ENCODE data around the gene ARFGEF2. TPM values are rescaled to one million over a fixed set of nuclear protein-coding genes. Genes with fewer than 3 reads are reported as not detected.

The ARFGEF2 gene
- total RNA-seq, 1 experiment from 2014 or later: 47.0 TPM

DNA sequence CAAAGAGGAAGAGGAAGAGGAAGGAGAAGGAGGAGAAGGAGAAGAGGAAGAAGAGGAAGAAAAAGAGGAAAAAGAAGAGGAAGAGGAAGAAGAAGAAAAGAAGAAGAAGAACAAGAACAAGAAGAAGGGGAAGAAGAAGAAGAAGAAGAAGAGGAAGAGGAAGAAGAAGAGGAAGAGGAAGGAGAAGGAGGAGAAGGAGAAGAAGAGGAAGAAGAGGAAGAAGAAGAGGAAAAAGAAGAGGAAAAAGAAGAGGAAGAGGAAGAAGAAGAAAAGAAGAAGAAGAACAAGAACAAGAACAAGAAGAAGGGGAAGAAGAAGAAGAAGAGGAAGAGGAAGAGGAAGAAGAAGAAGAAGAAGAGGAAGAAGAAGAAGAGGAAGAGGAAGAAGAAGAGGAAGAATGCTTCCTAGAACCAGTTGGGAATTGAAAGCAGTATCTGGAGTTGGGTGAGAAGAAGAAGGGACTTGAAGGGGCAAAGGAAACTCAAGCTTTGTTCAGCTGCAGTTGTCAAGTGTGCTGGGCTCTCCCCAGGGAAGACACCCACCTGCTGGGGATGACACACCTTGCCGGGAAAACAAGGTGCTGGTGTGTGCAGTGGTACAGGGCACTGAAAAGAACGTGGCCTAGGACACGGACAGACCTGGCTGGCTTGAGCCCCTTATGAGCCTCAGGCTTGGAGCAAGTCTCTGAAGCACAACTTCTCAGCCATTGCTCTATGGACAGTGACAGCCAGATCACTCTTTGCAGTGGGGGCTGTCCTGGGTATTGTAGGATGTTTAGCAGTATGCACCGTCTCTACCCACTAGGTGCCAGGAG lies 30.1 kb upstream of the ARFGEF2 start:
- Histone ChIP-seq H3K27ac (no peak overlapping the region), H3F3A (ENCODE audit: insufficient read depth, low read depth) (peaks cover 2% of the 10 kb centered on the region), H3K27me3 (ENCODE audit: insufficient read depth, low read depth) (no peaks in the 10 kb centered on the region), H2AFZ (no peak overlapping the region), H3K9me2 (ENCODE audit: insufficient read depth) (no peaks in the 10 kb centered on the region), H3K79me2 (ENCODE audit: low read depth) (no peaks in the 10 kb centered on the region), H3K4me1 (replicated peaks; ENCODE audit: insufficient read depth) (peaks cover 2% of the 10 kb centered on the region), H4K20me1 (ENCODE audit: insufficient read depth) (no peaks in the 10 kb centered on the region), H3K36me3 (ENCODE audit: low read depth) (no peaks in the 10 kb centered on the region), H3K9me3 (ENCODE audit: insufficient read depth, low read depth) (no peaks in the 10 kb centered on the region), H3K4me3 (no peak overlapping the region), H3K4me2 (no peak overlapping the region)
- ChIA-PET CTCF (interaction anchor here (0.6 kb wide), 1 partner anchor 125 kb away, joined by 5 read pairs; no protein-coding TSS in a partner anchor), POLR2A (ENCODE audit: unreplicated experiment) (no interaction called here)
- no peak for DNase-seq
- no peak for TF ChIP-seq CTCF (conservative IDR thresholded peaks at IDR 0.05)
- no peak for TF ChIP-seq EZH2 (IDR thresholded peaks at IDR 0.05; ENCODE audit: low read depth)
- BruUV-seq (replicated peaks): no TSS peak
- intact Hi-C loops (cut with micrococcal nuclease; ENCODE audit: unreplicated experiment): no loop called here

GRCh38 chr20:48892049-48892470 lies 29.5 kb upstream of the ARFGEF2 start:
- H3K27me3 ChIP-seq (ENCODE audit: insufficient read depth, low read depth): no peaks in the 10 kb centered on the region
- ChIA-PET CTCF (interaction anchor here (0.6 kb wide), 1 partner anchor 126 kb away, joined by 5 read pairs; no protein-coding TSS in a partner anchor), POLR2A (ENCODE audit: unreplicated experiment) (no interaction called here)
- H3K4me1 ChIP-seq (replicated peaks; ENCODE audit: insufficient read depth): peaks cover 8% of the 10 kb centered on the region
- H3K36me3 ChIP-seq (ENCODE audit: low read depth): no peaks in the 10 kb centered on the region
- no TSS peak for BruUV-seq (replicated peaks)
- H3K79me2 ChIP-seq (ENCODE audit: low read depth): no peaks in the 10 kb centered on the region
- no peak overlapping the region for H2AFZ ChIP-seq
- no peak overlapping the region for H3K4me3 ChIP-seq
- DNase-seq: no peak
- peaks cover 6% of the 10 kb centered on the region for H3F3A ChIP-seq (ENCODE audit: insufficient read depth, low read depth)
- H3K9me2 ChIP-seq (ENCODE audit: insufficient read depth): no peaks in the 10 kb centered on the region
- no peaks in the 10 kb centered on the region for H3K9me3 ChIP-seq (ENCODE audit: insufficient read depth, low read depth)
- no peak overlapping the region for H3K4me2 ChIP-seq
- H3K27ac ChIP-seq: no peak overlapping the region
- intact Hi-C loops (cut with micrococcal nuclease; ENCODE audit: unreplicated experiment): no loop called here
- no peak for TF ChIP-seq EZH2 (IDR thresholded peaks at IDR 0.05; ENCODE audit: low read depth)
- no peak for TF ChIP-seq CTCF (conservative IDR thresholded peaks at IDR 0.05)
- no peaks in the 10 kb centered on the region for H4K20me1 ChIP-seq (ENCODE audit: insufficient read depth)

GRCh38 chr20:48892891-48893290 lies 28.6 kb upstream of the ARFGEF2 start:
- Histone ChIP-seq H3K4me1 (replicated peaks; ENCODE audit: insufficient read depth) (peaks cover 15% of the 10 kb centered on the region), H3K27me3 (ENCODE audit: insufficient read depth, low read depth) (no peaks in the 10 kb centered on the region), H3K4me3 (no peak overlapping the region), H3K36me3 (ENCODE audit: low read depth) (no peaks in the 10 kb centered on the region), H3K9me3 (ENCODE audit: insufficient read depth, low read depth) (no peaks in the 10 kb centered on the region), H2AFZ (no peak overlapping the region), H3K27ac (no peak overlapping the region), H3K4me2 (no peak overlapping the region), H3K9me2 (ENCODE audit: insufficient read depth) (no peaks in the 10 kb centered on the region), H3F3A (ENCODE audit: insufficient read depth, low read depth) (peaks cover 11% of the 10 kb centered on the region), H3K79me2 (ENCODE audit: low read depth) (no peaks in the 10 kb centered on the region), H4K20me1 (ENCODE audit: insufficient read depth) (no peaks in the 10 kb centered on the region)
- no peak for TF ChIP-seq EZH2 (IDR thresholded peaks at IDR 0.05; ENCODE audit: low read depth)
- no peak for TF ChIP-seq CTCF (conservative IDR thresholded peaks at IDR 0.05)
- CTCF ChIA-PET: no interaction called here
- BruUV-seq (replicated peaks): no TSS peak
- intact Hi-C loops (cut with micrococcal nuclease; ENCODE audit: unreplicated experiment): no loop called here
- no peak for DNase-seq
- POLR2A ChIA-PET (ENCODE audit: unreplicated experiment): interaction anchor here (0.6 kb wide), 1 partner anchor 322 kb away, joined by 3 read pairs; no protein-coding TSS in a partner anchor
